GM23338 (cell line): ENCODE results near the gene MYF6. TPM values are rescaled to one million over a fixed set of nuclear protein-coding genes. Genes with fewer than 3 reads are reported as not detected.
"Not testable (repeated sequence)": the region's sequence is repeated elsewhere in the genome, so short reads cannot be mapped to it uniquely, and the experiment has no call there.

Experiments
- ATAC-seq: fragments of 200-7000 bp; cut with Tn5 transposase; 3 replicates; pipeline ENCODE4 v1.9.1; 2020
- DNase-seq: peaks from one replicate; pipeline ENCODE4 v3.0.0-alpha.2; 2015; ENCODE audit warnings: low spot score
- H2AFZ ChIP-seq: fragments of 200-600 bp; sonication (generic); 2 replicates; pipeline ENCODE4 v1.8.0; 2016; ENCODE audit warnings: antibody characterized with exemption, mild to moderate bottlenecking, moderate library complexity
- H3F3A ChIP-seq: fragments of 200-600 bp; sonication (generic); replicated peaks from 2 replicates; pipeline ENCODE4 v1.8.0; 2017; ENCODE audit warnings: antibody characterized with exemption, mixed run types, low read depth
- H3K27ac ChIP-seq: fragments of 200-600 bp; sonication (generic); 2 replicates; pipeline ENCODE4 v1.6.1; 2016; ENCODE audit warnings: low read depth
- H3K27me3 ChIP-seq: fragments of 200-600 bp; sonication (generic); 2 replicates; pipeline ENCODE4 v1.8.0; 2016; ENCODE audit warnings: mild to moderate bottlenecking, mixed run types, moderate library complexity; ENCODE audit not compliant: insufficient read depth
- H3K36me3 ChIP-seq: fragments of 200-600 bp; sonication (generic); 2 replicates; pipeline ENCODE4 v1.8.0; 2016; ENCODE audit warnings: mild to moderate bottlenecking; ENCODE audit not compliant: insufficient read depth
- H3K4me1 ChIP-seq: fragments of 200-600 bp; sonication (generic); 2 replicates; pipeline ENCODE4 v1.8.0; 2016; ENCODE audit warnings: mild to moderate bottlenecking, moderate library complexity; ENCODE audit not compliant: insufficient read depth
- H3K4me2 ChIP-seq: fragments of 200-600 bp; sonication (generic); 2 replicates; pipeline ENCODE4 v1.7.1; 2017; ENCODE audit warnings: mixed run types
- H3K4me3 ChIP-seq: fragments of 200-600 bp; sonication (generic); 2 replicates; pipeline ENCODE4 v1.6.1; 2016; ENCODE audit warnings: mixed run types
- H3K79me2 ChIP-seq: fragments of 200-600 bp; sonication (generic); replicated peaks from 2 replicates; pipeline ENCODE4 v1.8.0; 2017; ENCODE audit warnings: mild to moderate bottlenecking; ENCODE audit not compliant: insufficient read depth
- H3K9me2 ChIP-seq: fragments of 200-600 bp; sonication (generic); 2 replicates; pipeline ENCODE4 v1.8.0; 2017; ENCODE audit not compliant: insufficient read depth
- H4K20me1 ChIP-seq: fragments of 200-600 bp; sonication (generic); replicated peaks from 2 replicates; pipeline ENCODE4 v1.8.0; 2017; ENCODE audit warnings: mild to moderate bottlenecking; ENCODE audit not compliant: insufficient read depth
- H3K27ac Mint-ChIP-seq: 2 replicates; pipeline ENCODE4 v1.8.0; 2020; ENCODE audit warnings: inconsistent platforms, mild to moderate bottlenecking, moderate library complexity, mixed read lengths
- H3K27me3 Mint-ChIP-seq: 3 replicates; pipeline ENCODE4 v1.8.0; 2022; ENCODE audit warnings: low read depth, mild to moderate bottlenecking, moderate library complexity, mixed read lengths, inconsistent platforms; ENCODE audit not compliant: insufficient read depth, poor library complexity
- H3K36me3 Mint-ChIP-seq: 3 replicates; pipeline ENCODE4 v1.8.0; 2021; ENCODE audit warnings: low read depth, mild to moderate bottlenecking, inconsistent platforms, moderate library complexity, mixed read lengths
- H3K4me1 Mint-ChIP-seq: 3 replicates; pipeline ENCODE4 v1.8.0; 2020; ENCODE audit warnings: mild to moderate bottlenecking, inconsistent platforms, mixed read lengths
- H3K4me3 Mint-ChIP-seq: 3 replicates; pipeline ENCODE4 v1.8.0; 2021; ENCODE audit warnings: moderate library complexity, mild to moderate bottlenecking, inconsistent platforms, mixed read lengths
- H3K9me3 Mint-ChIP-seq: 3 replicates; pipeline ENCODE4 v1.8.0; 2020; ENCODE audit warnings: moderate library complexity, mild to moderate bottlenecking, inconsistent platforms, mixed read lengths
- NANOG ChIP-seq: IDR thresholded peaks from 2 replicates; pipeline ENCODE4 v1.6.1; 2016; ENCODE audit warnings: antibody characterized with exemption, borderline replicate concordance
- ZNF462 ChIP-seq: fragments of 250-450 bp; sonication (Bioruptor Pico); IDR thresholded peaks from 2 replicates; pipeline ENCODE4 v1.5.0; 2020; ENCODE audit warnings: mild to moderate bottlenecking, moderate library complexity
- polyA plus RNA-seq: library from polyadenylated mRNA; unstranded; fragments of >200 nt; fragmentation: Nextera tagmentation; extraction: Ambion mirVana; gene quantifications from 2 replicates; pipeline ENCODE4 v1.2.1, GENCODE V29; 2016
- total RNA-seq: library from RNA; depleted of rRNA; stranded (reverse); fragments of >200 nt; shearing (Covaris generic); gene quantifications from 2 replicates; pipeline ENCODE4 v1.2.3, GENCODE V29; 2014
- TF ChIP-seq, protein P1 (sequence below), 2 experiments: fragments of 200-600 bp in 1 of 2; sonication (generic) in 1 of 2; conservative IDR thresholded peaks; 2 replicates each; pipeline versions ENCODE4 v1.5.1 to v1.6.1; 2016 to 2017; ENCODE audit warnings: antibody characterized with exemption in 2 of 2, low read depth in 2 of 2, mild to moderate bottlenecking in 2 of 2, moderate library complexity in 1 of 2

MYF6 gene
- total and polyA plus RNA-seq, 2 experiments from 2014 or later = not detected

GRCh38 chr12:80670214-80670613 lies 37.2 kb upstream of the MYF6 start:
- H3K4me3 ChIP-seq = no peak overlapping the region
- peak; percentile 69 for ATAC-seq
- H3K79me2 ChIP-seq = no peaks in the 10 kb centered on the region
- no peak overlapping the region for H3K4me2 ChIP-seq
- Mint-ChIP-seq H3K4me3 (no peak overlapping the region), H3K9me3 (no peaks in the 10 kb centered on the region), H3K4me1 (peaks cover 6% of the 10 kb centered on the region; the same call in 2 of the 3 replicates), H3K36me3 (no peaks in the 10 kb centered on the region), H3K27ac (no peak overlapping the region), H3K27me3 (no peaks in the 10 kb centered on the region)
- H3K27me3 ChIP-seq = no peaks in the 10 kb centered on the region
- H3K27ac ChIP-seq = no peak overlapping the region
- H3K9me2 ChIP-seq = no peaks in the 10 kb centered on the region
- DNase-seq = peak; percentile 30
- TF ChIP-seq, protein P1, sequence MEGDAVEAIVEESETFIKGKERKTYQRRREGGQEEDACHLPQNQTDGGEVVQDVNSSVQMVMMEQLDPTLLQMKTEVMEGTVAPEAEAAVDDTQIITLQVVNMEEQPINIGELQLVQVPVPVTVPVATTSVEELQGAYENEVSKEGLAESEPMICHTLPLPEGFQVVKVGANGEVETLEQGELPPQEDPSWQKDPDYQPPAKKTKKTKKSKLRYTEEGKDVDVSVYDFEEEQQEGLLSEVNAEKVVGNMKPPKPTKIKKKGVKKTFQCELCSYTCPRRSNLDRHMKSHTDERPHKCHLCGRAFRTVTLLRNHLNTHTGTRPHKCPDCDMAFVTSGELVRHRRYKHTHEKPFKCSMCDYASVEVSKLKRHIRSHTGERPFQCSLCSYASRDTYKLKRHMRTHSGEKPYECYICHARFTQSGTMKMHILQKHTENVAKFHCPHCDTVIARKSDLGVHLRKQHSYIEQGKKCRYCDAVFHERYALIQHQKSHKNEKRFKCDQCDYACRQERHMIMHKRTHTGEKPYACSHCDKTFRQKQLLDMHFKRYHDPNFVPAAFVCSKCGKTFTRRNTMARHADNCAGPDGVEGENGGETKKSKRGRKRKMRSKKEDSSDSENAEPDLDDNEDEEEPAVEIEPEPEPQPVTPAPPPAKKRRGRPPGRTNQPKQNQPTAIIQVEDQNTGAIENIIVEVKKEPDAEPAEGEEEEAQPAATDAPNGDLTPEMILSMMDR (conservative IDR thresholded peaks at IDR 0.05; ENCODE audit: low read depth in 2 of 2) = peak; percentile 20 to 43; a peak in 3 of 4 replicates
- TF ChIP-seq ZNF462 (no peak), NANOG (no peak)
- no peaks in the 10 kb centered on the region for H4K20me1 ChIP-seq
- H2AFZ ChIP-seq = no peak overlapping the region
- H3K4me1 ChIP-seq = no peaks in the 10 kb centered on the region
- H3K36me3 ChIP-seq = no peaks in the 10 kb centered on the region
- no peaks in the 10 kb centered on the region for H3F3A ChIP-seq

DNA sequence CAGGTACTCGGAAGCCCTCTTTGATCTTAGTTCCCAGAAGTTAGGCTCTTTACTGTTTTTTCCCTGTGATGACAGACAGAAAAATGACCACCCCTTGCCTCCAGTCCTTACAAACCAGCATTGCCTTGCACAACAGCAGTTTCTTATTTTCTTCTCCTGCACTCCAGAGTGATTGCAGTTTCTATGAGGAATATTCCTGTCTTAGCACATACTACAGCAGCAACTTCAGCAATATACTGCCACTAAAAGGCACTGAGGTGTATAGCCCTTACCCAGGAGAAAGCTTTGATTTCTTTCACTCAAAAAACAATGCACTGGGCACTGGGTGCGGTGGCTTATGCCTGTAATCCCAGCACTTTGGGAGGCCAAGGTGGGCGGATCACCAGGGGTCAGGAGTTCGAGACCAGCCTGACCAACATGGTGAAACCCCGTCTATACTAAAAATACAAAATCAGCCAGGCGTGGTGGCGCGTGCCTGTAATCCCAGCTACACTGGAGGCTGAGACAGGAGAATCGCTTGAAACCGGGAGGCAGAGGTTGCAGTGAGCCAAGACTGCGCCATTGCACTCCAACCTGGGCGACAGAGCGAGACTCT lies 31.3 kb upstream of the MYF6 start:
- H3K27me3 Mint-ChIP-seq, H4K20me1 ChIP-seq, H3K4me3 ChIP-seq, DNase-seq, H3K36me3 ChIP-seq, H3K4me3 Mint-ChIP-seq, H3F3A ChIP-seq, H3K9me2 ChIP-seq, H3K27ac ChIP-seq, H3K9me3 Mint-ChIP-seq, H2AFZ ChIP-seq, H3K27ac Mint-ChIP-seq, H3K79me2 ChIP-seq, H3K36me3 Mint-ChIP-seq, H3K4me1 ChIP-seq, H3K4me1 Mint-ChIP-seq, H3K27me3 ChIP-seq, H3K4me2 ChIP-seq: not testable (repeated sequence)
- ATAC-seq = peak; percentile 62
- TF ChIP-seq, protein P1 (conservative IDR thresholded peaks at IDR 0.05; ENCODE audit: low read depth in 2 of 2) = 0 out of 4 replicates have a peak, but pooled peaks have one; percentile 11 to 21
